HUDEP-2 (cell line): Measurements from ENCODE around the gene TP53AIP1.
A peak's percentile ranks its signal among the peaks of the same experiment; 100 is the strongest.

ENCODE experiments used
- DNase-seq, 76 experiments: peaks; one replicate each; lab custom pipeline; 2025; ENCODE audit not compliant: unreplicated experiment in 76 of 76; lab: John Stamatoyannopoulos, UW

The TP53AIP1 gene

GRCh38 chr11:128942817-128943427 lies at the start of gene TP53AIP1:
Gene TP53AIP1, minus strand, starts transcription at chr11:128942871. Its CDS starts 5,053 bp downstream, at chr11:128937818.
- no peak for DNase-seq

GRCh38 chr11:128988242-128988970 lies 45.7 kb upstream of the TP53AIP1 start:
- no peak for DNase-seq

GRCh38 chr11:128985880-128986279 lies 43.2 kb upstream of the TP53AIP1 start:
- DNase-seq = no peak

- no peak for DNase-seq
These were observed 40.4 kb upstream of the TP53AIP1 start for GRCh38 chr11:128983023-128983422.

- DNase-seq = no peak
These were observed 38.6 kb upstream of the TP53AIP1 start for GRCh38 chr11:128981254-128981653.

- DNase-seq = no peak
These were observed 28.0 kb upstream of the TP53AIP1 start for GRCh38 chr11:128970598-128971190.

- no peak for DNase-seq
These were observed 26.2 kb upstream of the TP53AIP1 start for GRCh38 chr11:128968916-128969315.

- no peak for DNase-seq
These were observed 24.9 kb upstream of the TP53AIP1 start for GRCh38 chr11:128967578-128967977.

- DNase-seq = no peak
These were observed 22.8 kb upstream of the TP53AIP1 start for GRCh38 chr11:128965485-128965884.

- no peak for DNase-seq
These were observed 21.8 kb upstream of the TP53AIP1 start for GRCh38 chr11:128964463-128964930.

GRCh38 chr11:128963744-128964325 lies 21.2 kb upstream of the TP53AIP1 start:
- no peak for DNase-seq

GRCh38 chr11:128962896-128963295 lies 20.2 kb upstream of the TP53AIP1 start:
- no peak for DNase-seq

GRCh38 chr11:128961645-128962044 lies 19.0 kb upstream of the TP53AIP1 start:
- DNase-seq = no peak

GRCh38 chr11:128957202-128957482 lies 14.5 kb upstream of the TP53AIP1 start:
- no peak for DNase-seq

GRCh38 chr11:128956401-128957201 lies 13.9 kb upstream of the TP53AIP1 start:
- DNase-seq = peak in 24 of 76 experiments; percentile 1 to 51 (median 17)

GRCh38 chr11:128955636-128956035 lies 13.0 kb upstream of the TP53AIP1 start:
- DNase-seq = no peak

GRCh38 chr11:128953151-128953550 lies 10.5 kb upstream of the TP53AIP1 start:
- DNase-seq = no peak

GRCh38 chr11:128949791-128950454 lies 7.3 kb upstream of the TP53AIP1 start:
- no peak for DNase-seq

GRCh38 chr11:128948583-128948982 lies 5.9 kb upstream of the TP53AIP1 start:
- no peak for DNase-seq

GRCh38 chr11:128947773-128948172 lies 5.1 kb upstream of the TP53AIP1 start:
- DNase-seq = no peak
